ENCODE measurements around the gene TIMM10.
A peak's percentile ranks its signal among the peaks of the same experiment; 100 is the strongest.

TIMM10 gene

DNA sequence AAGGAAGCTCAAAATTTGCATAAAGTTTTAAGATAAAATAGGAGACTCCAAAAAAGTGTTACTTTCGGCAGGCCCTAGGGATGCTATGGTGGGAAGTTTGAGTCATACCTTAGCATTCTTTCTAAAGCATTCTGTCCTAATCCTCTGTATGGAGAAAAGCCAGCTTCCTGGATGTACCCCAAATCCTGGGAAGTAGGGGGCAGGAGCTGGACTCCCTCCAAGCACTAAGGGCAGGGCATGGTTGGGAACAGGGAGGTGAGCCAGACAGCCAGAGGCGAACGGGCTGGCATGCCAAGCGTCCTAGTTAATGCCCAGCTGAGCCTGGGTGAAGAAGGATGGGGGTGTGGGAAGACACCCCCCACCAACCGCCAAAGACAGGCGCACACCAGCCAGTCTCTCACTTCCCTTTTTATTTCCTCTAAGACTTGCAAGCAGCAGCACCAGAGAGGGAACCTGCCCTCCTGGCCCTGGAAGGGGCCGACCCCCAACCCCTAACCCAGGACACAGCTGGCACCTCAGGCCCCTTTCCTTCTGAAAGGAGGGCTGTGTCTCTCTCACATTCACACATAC is 46.3 kb downstream of the TIMM10 start:
- DNase-seq (ENCODE audit: low read depth in 2 of 2) = no peak

DNA sequence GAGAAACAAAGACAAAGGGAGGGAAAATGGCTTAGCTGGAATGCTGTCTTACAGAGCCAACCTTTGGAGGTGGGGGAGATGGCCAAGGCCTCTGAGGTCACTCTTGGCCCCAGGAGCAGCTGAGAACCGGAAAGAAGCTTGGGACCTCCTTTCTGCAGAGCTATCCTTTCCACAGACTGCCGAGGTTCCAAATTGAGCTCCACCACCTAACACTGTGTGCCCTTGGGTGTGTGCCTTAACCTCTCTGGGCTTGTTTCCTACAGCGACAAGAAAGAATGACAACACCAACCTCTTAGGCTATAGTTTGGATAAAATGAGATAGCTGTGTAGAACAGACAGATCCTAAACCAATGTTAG is 47.0 kb downstream of the TIMM10 start:
- no peak for DNase-seq (ENCODE audit: low read depth in 2 of 2)

DNA sequence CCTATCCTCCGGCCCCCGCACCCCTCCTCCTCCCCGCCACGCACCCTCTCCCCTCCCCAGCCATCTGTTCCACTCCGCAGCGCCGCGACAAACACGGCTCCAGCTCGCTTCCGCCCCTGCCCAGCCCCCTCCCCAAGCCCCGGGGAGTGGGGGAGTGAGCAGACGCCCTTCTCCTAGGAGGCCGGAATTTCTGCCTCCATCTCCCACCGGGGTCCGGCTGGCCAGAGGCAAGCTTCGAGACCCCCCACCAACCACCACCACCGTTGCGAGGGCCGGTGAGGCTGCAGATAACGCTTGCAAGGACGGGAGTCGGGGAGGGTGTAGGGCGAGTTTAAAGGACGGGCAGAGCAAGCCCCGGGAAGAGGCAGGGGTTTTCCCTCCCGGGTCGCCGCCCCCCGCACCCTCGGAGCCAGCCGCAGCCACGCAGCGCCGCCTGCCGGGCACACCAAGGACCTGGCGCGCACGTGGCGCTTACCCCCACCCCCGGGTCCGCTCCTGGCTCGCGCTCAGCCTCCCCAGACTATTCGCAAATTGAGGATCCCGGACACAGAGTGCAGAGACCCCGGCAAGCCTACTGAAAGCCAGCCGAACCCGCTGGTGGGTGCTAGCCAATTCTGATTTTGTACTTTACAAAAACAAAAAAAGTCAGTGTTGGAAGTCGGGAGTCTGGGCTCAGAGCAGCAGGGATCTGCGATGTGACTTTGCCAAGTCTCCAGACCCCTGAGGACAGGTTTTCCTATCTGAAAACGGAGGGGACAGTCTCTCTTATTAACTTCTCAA is 47.6 kb downstream of the TIMM10 start:
- DNase-seq (ENCODE audit: low read depth in 2 of 2) = peak; percentile 42 to 56

DNA sequence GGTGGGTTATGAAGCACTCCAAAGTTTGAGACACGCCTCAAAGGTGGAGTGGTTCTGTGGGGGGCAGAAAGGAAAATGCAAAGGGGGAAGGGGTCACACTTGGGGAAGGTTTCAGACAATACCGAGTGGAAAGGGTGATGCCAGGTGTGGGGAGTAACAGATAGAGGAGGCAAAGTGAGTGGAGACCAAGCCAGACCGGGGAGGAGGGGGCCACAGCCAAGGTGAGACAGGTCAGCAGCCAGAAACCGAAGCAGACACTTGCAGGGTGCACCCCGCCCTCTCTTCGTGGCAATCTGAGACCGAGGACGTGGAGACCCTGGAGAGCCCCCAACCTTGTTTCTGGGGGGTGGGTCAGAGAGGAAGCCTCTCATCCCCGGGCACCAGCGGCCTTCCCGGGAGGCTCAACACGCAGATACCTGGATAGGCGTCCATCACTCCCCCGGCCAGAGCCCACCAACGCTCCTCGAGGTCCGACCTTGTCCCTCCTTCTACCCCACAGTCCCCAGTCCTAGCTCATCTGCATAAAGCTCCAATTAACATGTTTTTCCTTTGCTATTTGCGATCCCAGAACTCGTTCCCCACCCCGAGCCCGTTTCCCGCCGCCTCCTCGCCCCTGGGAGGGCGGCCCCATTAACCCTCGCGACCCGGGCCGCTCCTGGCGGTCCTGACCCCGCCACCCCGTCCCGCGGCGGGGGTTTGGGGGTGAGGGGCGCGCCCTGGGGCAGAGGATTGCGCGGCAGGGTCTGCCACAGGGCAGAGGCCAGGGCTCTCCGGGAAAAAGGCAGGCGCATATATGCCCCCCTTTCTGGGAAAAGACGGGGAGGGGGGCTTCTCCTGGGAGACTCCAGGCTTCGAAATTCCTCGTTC is 48.4 kb downstream of the TIMM10 start:
- DNase-seq (ENCODE audit: low read depth in 2 of 2) = no peak

DNA sequence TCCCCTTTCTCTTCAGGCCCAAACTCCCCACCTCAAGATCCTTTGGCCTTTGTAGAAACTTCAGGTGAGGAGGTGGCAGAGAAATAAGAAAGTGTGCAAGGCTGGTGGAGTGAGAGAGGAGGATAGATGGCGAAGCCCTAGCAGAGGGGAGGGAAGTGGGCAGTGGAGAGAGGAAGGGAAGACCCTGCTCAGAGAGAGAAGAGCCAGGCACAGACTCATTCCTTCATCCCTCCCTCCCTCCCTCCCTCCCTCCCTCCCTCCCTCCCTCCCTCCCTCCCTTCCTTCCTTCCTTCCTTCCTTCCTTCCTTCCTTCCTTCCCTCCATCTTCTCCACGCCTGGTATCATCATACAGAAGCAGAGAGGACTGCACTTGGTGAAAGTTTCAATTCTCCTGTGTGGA is 49.2 kb downstream of the TIMM10 start:
- no peak for DNase-seq (ENCODE audit: low read depth in 2 of 2)

DNA sequence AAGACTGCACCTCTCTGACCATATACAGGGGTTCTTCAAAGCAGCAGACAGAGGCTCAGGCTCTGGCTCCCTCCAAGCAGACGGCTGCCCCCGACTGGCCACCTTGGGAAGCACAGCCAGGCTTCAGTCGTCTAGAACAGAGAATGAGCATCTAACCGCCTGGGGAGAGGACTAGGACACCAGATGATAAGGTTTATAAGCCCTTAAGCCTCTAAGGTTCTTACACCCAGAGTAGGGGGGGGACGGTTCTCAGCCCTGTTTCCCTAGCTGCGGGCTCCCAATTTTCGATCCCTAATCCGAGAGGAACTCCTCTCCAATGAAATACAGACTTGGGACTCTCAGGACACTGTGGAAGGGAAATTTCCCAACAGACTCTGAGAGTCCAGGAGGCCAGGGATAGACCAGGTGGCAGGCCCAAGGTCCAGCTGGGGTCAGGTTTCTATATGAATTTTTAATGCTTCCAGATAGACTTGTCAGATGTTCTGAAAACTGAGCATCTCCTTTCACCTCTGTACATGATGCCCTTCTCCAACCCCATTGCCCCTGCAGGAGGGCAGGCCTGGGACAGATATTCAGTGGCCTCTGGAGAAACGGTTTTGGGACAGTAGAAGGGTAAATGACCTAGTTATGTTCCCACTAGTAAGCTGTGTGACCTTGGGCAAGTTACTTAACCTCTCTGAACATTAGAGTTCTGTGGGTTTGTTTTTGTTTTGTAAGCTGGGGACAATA is 50.0 kb downstream of the TIMM10 start:
- DNase-seq (ENCODE audit: low read depth in 2 of 2) = peak in 1 of 2 donors; percentile 51

DNA sequence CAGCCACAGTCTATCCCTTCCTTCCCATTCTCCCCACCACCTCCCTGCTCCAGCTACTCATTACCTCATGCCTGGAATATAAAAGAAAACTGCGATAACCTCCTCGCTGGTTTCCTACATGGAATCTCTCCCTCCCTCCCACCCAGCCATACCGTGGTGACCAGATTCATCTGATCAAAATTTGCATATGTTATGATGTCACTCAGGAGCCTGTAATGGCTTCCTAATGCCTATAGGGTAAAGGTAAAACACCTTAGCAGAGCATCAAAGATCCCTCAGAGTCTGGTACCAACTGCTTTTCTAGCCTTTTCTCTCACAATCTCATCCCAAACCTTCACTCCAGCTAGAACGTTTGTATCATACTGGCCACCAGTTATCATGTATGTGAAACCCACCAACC is 50.6 kb downstream of the TIMM10 start:
- DNase-seq (ENCODE audit: low read depth in 2 of 2) = no peak

DNA sequence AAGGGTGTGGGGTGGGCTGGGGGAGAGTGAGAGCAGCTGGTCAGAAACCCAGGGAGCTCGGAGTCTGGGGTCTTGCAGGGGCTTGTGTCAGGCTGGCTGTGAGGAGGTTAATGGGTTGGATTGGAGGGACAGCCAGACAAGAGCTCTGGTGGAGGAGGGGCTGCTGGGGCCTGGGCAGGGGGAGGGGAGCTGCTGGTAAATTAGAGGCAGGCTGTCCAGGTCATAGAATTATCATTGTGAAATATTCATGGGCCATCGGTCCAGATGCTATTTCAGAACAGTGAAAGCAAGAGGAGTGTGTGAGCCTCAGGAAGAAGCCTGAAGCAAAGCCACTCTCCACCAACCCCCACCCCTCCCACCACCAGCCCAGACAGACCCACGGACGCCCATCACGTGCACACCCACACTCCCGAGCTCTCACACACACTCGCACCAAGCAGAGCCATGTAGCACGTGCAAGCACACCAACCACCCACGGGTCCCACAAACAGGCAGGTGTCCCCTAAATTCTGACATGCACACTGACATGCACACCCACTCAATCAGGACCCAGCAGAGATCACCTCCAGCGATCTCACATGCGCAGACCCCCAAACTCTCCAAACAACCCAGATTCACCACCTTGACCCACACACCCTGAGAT is 51.4 kb downstream of the TIMM10 start:
- DNase-seq (ENCODE audit: low read depth in 2 of 2) = no peak

Measured in stimulated activated CD8-positive, alpha-beta memory T cell treated with anti-CD3 and anti-CD28 coated beads, Interleukin-15, amount 100 ng/mL, for 4 hours (primary cell).